ENCODE data around the gene MGAT4C.

- peak; percentile 20 to 27 for TF ChIP-seq CTCF (IDR thresholded peaks at IDR 0.05; ENCODE audit: extremely low read depth in 1 of 2, insufficient read depth in 1 of 2, low read depth in 1 of 2, low read length in 2 of 2)
- no peak for TF ChIP-seq POLR2A (IDR thresholded peaks at IDR 0.05; ENCODE audit: low read depth, low read length)
- TF ChIP-seq MAX (IDR thresholded peaks at IDR 0.05; ENCODE audit: insufficient read depth, insufficient read length) = no peak
- TF ChIP-seq POLR2AphosphoS5 (IDR thresholded peaks at IDR 0.05; ENCODE audit: insufficient read depth, low read depth, low read length) = no peak
- TF ChIP-seq FOS (IDR thresholded peaks at IDR 0.05; ENCODE audit: borderline replicate concordance, insufficient read depth, low read length) = no peak
- no peak for TF ChIP-seq MYC (IDR thresholded peaks at IDR 0.05; ENCODE audit: low read depth, low read length)
- no peak for TF ChIP-seq EZH2 (IDR thresholded peaks at IDR 0.05; ENCODE audit: borderline replicate concordance, low read depth, low read length, severe bottlenecking)
- no peak for TF ChIP-seq GATA2 (IDR thresholded peaks at IDR 0.05; ENCODE audit: insufficient read depth, insufficient read length, low read depth, low read length)
- no peak for TF ChIP-seq JUN (IDR thresholded peaks at IDR 0.05; ENCODE audit: borderline replicate concordance, insufficient read depth, insufficient read length, low read depth)
These were observed 335.8 kb downstream of the MGAT4C start for GRCh38 chr12:85920324-85920947.

All from endothelial cell of umbilical vein (primary cell).